Adrenal gland (tissue), 5 donors: ENCODE data around the gene NRP1.

ENCODE experiments used
- POLR2A ChIP-seq, 2 donors: fragments of 450-650 bp; IDR thresholded peaks; one replicate each; pipeline ENCODE4 v1.6.1; 2017; ENCODE audit warnings: antibody characterized with exemption in 2 of 2, mild to moderate bottlenecking in 2 of 2, moderate library complexity in 1 of 2
- TF ChIP-seq, protein P1 (sequence below), 6 experiments: fragments of 450-650 bp in 4 of 6; fragments of 200-600 bp in 2 of 6; sonication (generic) in 1 of 6; IDR thresholded peaks; 1 replicate in 5 of 6; 2 replicates in 1 of 6; pipeline versions ENCODE4 v1.5.1 to v1.8.0; 2016 to 2021; ENCODE audit warnings: antibody characterized with exemption in 6 of 6, mild to moderate bottlenecking in 2 of 6, moderate library complexity in 1 of 6
- donor health status: DM: no; HTN: no; CAD: no.

DNA sequence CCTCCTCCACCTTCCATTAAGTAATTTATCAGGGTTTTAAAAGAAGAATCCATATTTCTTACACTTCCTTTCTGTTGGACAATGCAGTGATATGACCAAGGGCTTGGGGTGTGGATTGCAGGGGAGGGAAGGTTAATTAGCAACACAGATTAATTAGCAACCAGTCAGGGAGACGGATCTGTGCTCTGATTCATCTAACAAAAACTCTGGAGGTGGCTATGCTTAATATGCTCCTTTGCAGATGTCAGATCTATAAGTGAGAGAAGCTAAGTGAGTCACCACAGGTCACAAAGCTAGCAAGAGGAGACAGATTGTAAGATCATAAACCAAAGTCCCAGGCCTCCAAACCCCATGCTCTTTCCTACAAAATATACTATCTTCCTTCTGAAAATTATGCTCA lies 197.7 kb downstream of the NRP1 start:
- TF ChIP-seq, protein P1, sequence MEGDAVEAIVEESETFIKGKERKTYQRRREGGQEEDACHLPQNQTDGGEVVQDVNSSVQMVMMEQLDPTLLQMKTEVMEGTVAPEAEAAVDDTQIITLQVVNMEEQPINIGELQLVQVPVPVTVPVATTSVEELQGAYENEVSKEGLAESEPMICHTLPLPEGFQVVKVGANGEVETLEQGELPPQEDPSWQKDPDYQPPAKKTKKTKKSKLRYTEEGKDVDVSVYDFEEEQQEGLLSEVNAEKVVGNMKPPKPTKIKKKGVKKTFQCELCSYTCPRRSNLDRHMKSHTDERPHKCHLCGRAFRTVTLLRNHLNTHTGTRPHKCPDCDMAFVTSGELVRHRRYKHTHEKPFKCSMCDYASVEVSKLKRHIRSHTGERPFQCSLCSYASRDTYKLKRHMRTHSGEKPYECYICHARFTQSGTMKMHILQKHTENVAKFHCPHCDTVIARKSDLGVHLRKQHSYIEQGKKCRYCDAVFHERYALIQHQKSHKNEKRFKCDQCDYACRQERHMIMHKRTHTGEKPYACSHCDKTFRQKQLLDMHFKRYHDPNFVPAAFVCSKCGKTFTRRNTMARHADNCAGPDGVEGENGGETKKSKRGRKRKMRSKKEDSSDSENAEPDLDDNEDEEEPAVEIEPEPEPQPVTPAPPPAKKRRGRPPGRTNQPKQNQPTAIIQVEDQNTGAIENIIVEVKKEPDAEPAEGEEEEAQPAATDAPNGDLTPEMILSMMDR (IDR thresholded peaks at IDR 0.05) = no peak
- TF ChIP-seq POLR2A (IDR thresholded peaks at IDR 0.05) = no peak
